Endothelial cell of umbilical vein (primary cell): Measurements from ENCODE around the gene ADCY2.

Source experiments
- CTCF ChIP-seq, 2 donors: IDR thresholded peaks; 1 replicate in 1 of 2; 2 replicates in 1 of 2; pipeline ENCODE4 v1.5.1; 2011; ENCODE audit warnings: low read length in 2 of 2, mild to moderate bottlenecking in 2 of 2, moderate library complexity in 2 of 2, control low read depth in 1 of 2, inconsistent platforms in 1 of 2, low read depth in 1 of 2; ENCODE audit not compliant: insufficient read depth in 1 of 2; ENCODE audit errors: extremely low read depth in 1 of 2
- EZH2 ChIP-seq: IDR thresholded peaks from 2 replicates; pipeline ENCODE4 v1.6.1; 2012; ENCODE audit warnings: borderline replicate concordance, low read depth, mild to moderate bottlenecking, moderate library complexity, low read length, inconsistent platforms; ENCODE audit not compliant: severe bottlenecking
- FOS ChIP-seq: IDR thresholded peaks from 2 replicates; pipeline ENCODE4 v1.6.1; 2011; ENCODE audit warnings: mild to moderate bottlenecking, low read length, moderate library complexity, borderline replicate concordance; ENCODE audit not compliant: insufficient read depth
- GATA2 ChIP-seq: IDR thresholded peaks from 2 replicates; pipeline ENCODE4 v1.7.0; 2011; ENCODE audit warnings: low read depth, mild to moderate bottlenecking, moderate library complexity, mixed read lengths, low read length; ENCODE audit not compliant: insufficient read length, insufficient read depth
- MYC ChIP-seq: IDR thresholded peaks from one replicate; pipeline ENCODE4 v1.6.1; 2011; ENCODE audit warnings: mild to moderate bottlenecking, low read depth, low read length
- POLR2A ChIP-seq: IDR thresholded peaks from 2 replicates; pipeline ENCODE4 v1.6.1; 2012; ENCODE audit warnings: low read depth, mild to moderate bottlenecking, control low read depth, low read length
- POLR2AphosphoS5 ChIP-seq: IDR thresholded peaks from 2 replicates; pipeline ENCODE4 v1.6.1; 2012; ENCODE audit warnings: low read depth, mild to moderate bottlenecking, control low read depth, low read length, moderate library complexity; ENCODE audit not compliant: insufficient read depth

- TF ChIP-seq CTCF (IDR thresholded peaks at IDR 0.05; ENCODE audit: extremely low read depth in 1 of 2, insufficient read depth in 1 of 2, low read depth in 1 of 2, low read length in 2 of 2) (peak; percentile 22 to 62), POLR2A (no peak), GATA2 (no peak), EZH2 (no peak), MYC (no peak), FOS (no peak), POLR2AphosphoS5 (no peak)
Measured at GRCh38 chr5:7850395-7851239, 454.7 kb downstream of the ADCY2 start, which contains the start of gene CFAP90.
